CD4-positive, alpha-beta T cell treated with Interleukin-6 for 4 hours (primary cell): ENCODE results near the gene ERGIC1.
A peak's percentile ranks its signal among the peaks of the same experiment; 100 is the strongest.
"Not testable (repeated sequence)": the region's sequence is repeated elsewhere in the genome, so short reads cannot be mapped to it uniquely, and the experiment has no call there.

Experiments
- DNase-seq: peaks from one replicate; pipeline ENCODE4 v3.0.0-alpha.2; 2020; ENCODE audit warnings: mixed read lengths

The ERGIC1 gene

GRCh38 chr5:172833686-172834414, at the start of gene ERGIC1:
Gene ERGIC1 (plus strand): TSS chr5:172834251. CDS start chr5:172834414, 163 bp downstream.
- DNase-seq = peak; percentile 75

- no peak for DNase-seq
Observed at GRCh38 chr5:172785429-172786088, 48.5 kb upstream of the ERGIC1 start.

- DNase-seq = no peak
Observed at GRCh38 chr5:172786736-172787462, 47.2 kb upstream of the ERGIC1 start.

GRCh38 chr5:172787538-172787937, 46.5 kb upstream of the ERGIC1 start:
- not testable (repeated sequence) for DNase-seq

GRCh38 chr5:172788771-172789686, 45.0 kb upstream of the ERGIC1 start:
- no peak for DNase-seq

GRCh38 chr5:172789687-172790495, 44.2 kb upstream of the ERGIC1 start:
- no peak for DNase-seq

- DNase-seq = no peak
Observed at GRCh38 chr5:172790496-172790889, 43.6 kb upstream of the ERGIC1 start.

GRCh38 chr5:172791286-172791685, 42.8 kb upstream of the ERGIC1 start:
- no peak for DNase-seq

- no peak for DNase-seq
Observed at GRCh38 chr5:172791726-172792445, 42.2 kb upstream of the ERGIC1 start.

- no peak for DNase-seq
Observed at GRCh38 chr5:172792701-172793570, 41.1 kb upstream of the ERGIC1 start.

GRCh38 chr5:172793577-172794488, 40.2 kb upstream of the ERGIC1 start:
- DNase-seq = no peak

GRCh38 chr5:172795318-172795977, 38.6 kb upstream of the ERGIC1 start:
- no peak for DNase-seq

GRCh38 chr5:172796306-172796705, 37.7 kb upstream of the ERGIC1 start:
- no peak for DNase-seq

- no peak for DNase-seq
Observed at GRCh38 chr5:172797771-172798191, 36.3 kb upstream of the ERGIC1 start.

- no peak for DNase-seq
Observed at GRCh38 chr5:172798422-172799215, 35.4 kb upstream of the ERGIC1 start.

- DNase-seq = no peak
Observed at GRCh38 chr5:172799416-172799815, 34.6 kb upstream of the ERGIC1 start.

- no peak for DNase-seq
Observed at GRCh38 chr5:172800088-172800551, 33.9 kb upstream of the ERGIC1 start.
